ENCODE results near the gene AMOTL2.

The AMOTL2 gene

DNA sequence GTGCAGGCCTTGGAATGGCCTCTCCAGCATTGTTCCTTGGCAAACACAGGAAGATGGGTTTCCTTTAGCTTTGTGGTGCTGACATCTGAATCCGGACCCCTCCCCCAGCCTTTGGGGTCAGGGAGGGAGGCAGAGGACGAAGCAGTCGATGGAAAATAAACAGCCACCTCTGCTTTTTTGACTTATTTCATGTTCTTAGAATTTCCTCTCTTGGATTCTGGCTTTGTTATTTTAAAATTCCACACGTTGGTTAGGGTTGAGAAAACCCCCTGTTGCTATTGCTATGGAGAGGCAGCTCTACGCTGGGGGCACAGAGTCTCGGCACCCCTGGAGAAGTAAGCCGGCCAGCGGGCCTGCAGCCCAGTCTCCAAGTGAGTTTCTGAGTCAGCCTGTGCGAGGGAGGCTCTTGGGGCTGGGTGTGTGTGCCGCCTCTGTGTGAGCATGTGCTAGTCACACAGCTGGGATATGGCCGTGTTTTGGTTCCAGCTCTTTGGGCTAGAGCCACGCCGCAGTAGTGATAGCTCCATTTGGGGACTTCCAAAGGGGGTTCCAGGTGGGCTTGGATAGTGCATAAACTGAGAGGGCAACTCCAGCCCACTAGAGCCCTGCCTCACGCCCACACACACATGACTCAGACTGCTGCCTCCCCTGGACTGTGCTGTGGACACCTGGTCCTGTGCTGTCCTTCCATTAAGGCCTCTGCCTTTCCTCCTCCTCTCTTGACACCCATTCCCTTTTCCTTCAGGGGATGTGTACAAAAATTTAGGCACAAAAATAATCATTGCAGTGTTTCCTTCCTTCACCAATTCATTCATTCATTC, 58.8 kb downstream of the AMOTL2 start:
- no peak for DNase-seq (ENCODE audit: low read depth)

GRCh38 chr3:134314588-134315285, 59.5 kb downstream of the AMOTL2 start:
- DNase-seq (ENCODE audit: low read depth) = no peak

DNA sequence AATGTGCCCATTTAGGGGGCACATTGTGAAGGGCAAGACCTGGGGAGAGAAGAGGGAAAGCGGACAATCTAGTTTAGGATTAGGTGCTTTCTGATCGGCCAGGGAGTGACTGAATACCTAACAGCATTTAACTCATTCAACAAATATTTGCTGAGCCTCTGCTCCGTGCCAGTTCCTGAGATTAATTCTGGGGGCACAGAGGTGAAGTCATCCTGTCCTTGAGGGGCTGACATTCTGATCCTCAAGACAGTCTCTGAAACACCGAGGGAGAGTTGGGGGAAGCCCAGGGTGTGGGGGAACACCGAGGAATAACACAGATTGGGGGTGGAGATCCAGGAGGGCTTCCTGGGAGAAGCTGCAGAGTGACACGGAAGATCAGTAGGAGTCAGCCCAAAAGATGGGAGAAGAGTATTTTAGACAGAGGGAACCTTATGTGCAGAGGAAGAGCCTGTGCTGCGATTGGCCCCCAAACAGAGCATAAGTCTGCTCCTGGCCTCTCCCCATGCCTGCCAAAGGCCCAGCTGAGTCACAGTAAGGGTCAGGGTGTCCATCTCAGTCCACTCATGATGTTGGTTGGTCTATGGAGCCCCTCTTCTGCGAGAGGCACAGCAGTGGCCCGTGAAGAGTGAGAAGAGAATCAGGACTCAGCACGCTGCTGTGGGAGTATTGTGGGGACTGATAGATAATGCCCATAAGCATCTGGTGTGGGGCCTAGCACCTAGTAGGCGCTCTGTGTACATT, 60.2 kb downstream of the AMOTL2 start:
- no peak for DNase-seq (ENCODE audit: low read depth)

GRCh38 chr3:134312873-134313846, 61.1 kb downstream of the AMOTL2 start:
- DNase-seq (ENCODE audit: low read depth) = no peak

GRCh38 chr3:134312072-134312872, 62.0 kb downstream of the AMOTL2 start:
- no peak for DNase-seq (ENCODE audit: low read depth)

- no peak for DNase-seq (ENCODE audit: low read depth)
Measured at GRCh38 chr3:134311693-134312071, 62.6 kb downstream of the AMOTL2 start.

- no peak for DNase-seq (ENCODE audit: low read depth)
Measured at GRCh38 chr3:134311265-134311664, 63.0 kb downstream of the AMOTL2 start.

- no peak for DNase-seq (ENCODE audit: low read depth)
Measured at GRCh38 chr3:134309987-134310700, 64.1 kb downstream of the AMOTL2 start.

- peak; percentile 18 for DNase-seq (ENCODE audit: low read depth)
Measured at GRCh38 chr3:134308350-134308891, 65.8 kb downstream of the AMOTL2 start.

- DNase-seq (ENCODE audit: low read depth) = no peak
Measured at GRCh38 chr3:134307425-134307824, 66.8 kb downstream of the AMOTL2 start.

DNA sequence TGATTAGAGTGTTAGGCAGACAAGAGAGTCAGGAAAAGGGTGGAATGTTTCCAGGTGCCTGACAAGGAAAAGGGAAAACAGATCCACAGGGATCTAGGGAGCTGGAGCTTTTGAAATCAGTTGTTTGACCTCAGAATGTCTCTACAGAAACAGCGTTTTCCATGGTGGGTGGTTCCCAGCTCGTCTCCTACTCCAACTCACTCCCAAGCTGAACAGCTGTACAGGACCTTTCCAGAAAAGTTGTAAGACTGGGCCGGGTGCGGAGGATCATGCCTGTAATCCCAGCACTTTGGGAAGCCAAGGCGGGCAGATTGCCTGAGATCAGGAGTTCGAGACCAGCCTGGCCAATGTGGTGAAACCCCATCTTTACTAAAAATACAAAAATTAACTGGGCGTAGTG, 67.9 kb downstream of the AMOTL2 start:
- no peak for DNase-seq (ENCODE audit: low read depth)

Measured in CMK (cell line).